RWPE2 (cell line): ENCODE data around the gene CD83.
"Not testable (repeated sequence)": the region's sequence is repeated elsewhere in the genome, so short reads cannot be mapped to it uniquely, and the experiment has no call there.

Source experiments
- ATAC-seq: fragments of 200-7000 bp; cut with Tn5 transposase; 3 replicates; pipeline ENCODE4 v1.9.1; 2021; ENCODE audit warnings: low read depth
- DNase-seq: peaks from one replicate; pipeline ENCODE4 v3.0.0-alpha.2; 2020; ENCODE audit warnings: low spot score
- H3K27ac ChIP-seq: fragments of 450-650 bp; 2 replicates; pipeline ENCODE4 v1.5.1; 2017; ENCODE audit warnings: mild to moderate bottlenecking; ENCODE audit not compliant: poor library complexity, severe bottlenecking
- H3K27me3 ChIP-seq: fragments of 250-450 bp; sonication (Bioruptor Pico); 2 replicates; pipeline ENCODE4 v1.5.1; 2021; ENCODE audit warnings: mild to moderate bottlenecking, moderate library complexity; ENCODE audit not compliant: insufficient read depth, poor library complexity, severe bottlenecking
- H3K36me3 ChIP-seq: fragments of 250-450 bp; sonication (Bioruptor Pico); 2 replicates; pipeline ENCODE4 v1.5.1; 2020; ENCODE audit warnings: low read depth, mild to moderate bottlenecking, moderate library complexity
- H3K4me1 ChIP-seq: fragments of 250-450 bp; sonication (Bioruptor Pico); 2 replicates; pipeline ENCODE4 v1.5.1; 2021; ENCODE audit warnings: mild to moderate bottlenecking, moderate library complexity; ENCODE audit not compliant: insufficient read depth, poor library complexity, severe bottlenecking
- H3K4me3 ChIP-seq: fragments of 250-450 bp; sonication (Bioruptor Pico); 2 replicates; pipeline ENCODE4 v1.5.1; 2021; ENCODE audit warnings: mild to moderate bottlenecking, moderate library complexity; ENCODE audit not compliant: severe bottlenecking
- H3K9me3 ChIP-seq: fragments of 250-450 bp; sonication (Bioruptor Pico); 2 replicates; pipeline ENCODE4 v1.5.1; 2021; ENCODE audit warnings: mild to moderate bottlenecking, moderate library complexity; ENCODE audit not compliant: severe bottlenecking
- TF ChIP-seq, protein P1 (sequence below): fragments of 450-650 bp; IDR thresholded peaks from one replicate; pipeline ENCODE4 v1.5.1; 2017; ENCODE audit warnings: mild to moderate bottlenecking, moderate library complexity; ENCODE audit not compliant: poor library complexity, severe bottlenecking

The CD83 gene

DNA sequence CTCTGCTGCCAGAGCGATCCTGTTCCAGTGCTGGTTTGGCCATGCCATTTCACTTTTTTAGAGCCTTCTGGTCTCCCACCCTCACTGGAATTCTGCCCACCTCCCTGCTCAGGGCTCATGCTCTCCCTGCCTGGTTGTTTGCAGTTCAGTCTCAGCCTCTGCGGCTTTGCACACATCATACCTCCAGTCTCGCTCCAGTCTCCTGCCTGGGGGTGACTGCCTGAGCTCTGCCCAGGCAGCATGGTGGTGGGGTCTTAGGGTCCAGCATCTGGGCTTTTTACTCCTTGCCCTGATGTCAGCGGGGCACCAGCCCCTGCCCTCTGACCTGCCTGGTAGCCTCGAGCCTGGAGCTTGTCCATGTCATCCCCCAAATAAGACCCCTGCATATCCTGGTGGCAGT is 30.9 kb downstream of the CD83 start:
- no peak for DNase-seq
- no peak overlapping the region for H3K27ac ChIP-seq
- no peaks in the 10 kb centered on the region for H3K36me3 ChIP-seq
- H3K9me3 ChIP-seq = no peaks in the 10 kb centered on the region
- ATAC-seq = no peak
- TF ChIP-seq, protein P1, sequence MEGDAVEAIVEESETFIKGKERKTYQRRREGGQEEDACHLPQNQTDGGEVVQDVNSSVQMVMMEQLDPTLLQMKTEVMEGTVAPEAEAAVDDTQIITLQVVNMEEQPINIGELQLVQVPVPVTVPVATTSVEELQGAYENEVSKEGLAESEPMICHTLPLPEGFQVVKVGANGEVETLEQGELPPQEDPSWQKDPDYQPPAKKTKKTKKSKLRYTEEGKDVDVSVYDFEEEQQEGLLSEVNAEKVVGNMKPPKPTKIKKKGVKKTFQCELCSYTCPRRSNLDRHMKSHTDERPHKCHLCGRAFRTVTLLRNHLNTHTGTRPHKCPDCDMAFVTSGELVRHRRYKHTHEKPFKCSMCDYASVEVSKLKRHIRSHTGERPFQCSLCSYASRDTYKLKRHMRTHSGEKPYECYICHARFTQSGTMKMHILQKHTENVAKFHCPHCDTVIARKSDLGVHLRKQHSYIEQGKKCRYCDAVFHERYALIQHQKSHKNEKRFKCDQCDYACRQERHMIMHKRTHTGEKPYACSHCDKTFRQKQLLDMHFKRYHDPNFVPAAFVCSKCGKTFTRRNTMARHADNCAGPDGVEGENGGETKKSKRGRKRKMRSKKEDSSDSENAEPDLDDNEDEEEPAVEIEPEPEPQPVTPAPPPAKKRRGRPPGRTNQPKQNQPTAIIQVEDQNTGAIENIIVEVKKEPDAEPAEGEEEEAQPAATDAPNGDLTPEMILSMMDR = no peak
- H3K4me3 ChIP-seq = no peak overlapping the region
- H3K27me3 ChIP-seq = no peaks in the 10 kb centered on the region
- H3K4me1 ChIP-seq = no peaks in the 10 kb centered on the region

DNA sequence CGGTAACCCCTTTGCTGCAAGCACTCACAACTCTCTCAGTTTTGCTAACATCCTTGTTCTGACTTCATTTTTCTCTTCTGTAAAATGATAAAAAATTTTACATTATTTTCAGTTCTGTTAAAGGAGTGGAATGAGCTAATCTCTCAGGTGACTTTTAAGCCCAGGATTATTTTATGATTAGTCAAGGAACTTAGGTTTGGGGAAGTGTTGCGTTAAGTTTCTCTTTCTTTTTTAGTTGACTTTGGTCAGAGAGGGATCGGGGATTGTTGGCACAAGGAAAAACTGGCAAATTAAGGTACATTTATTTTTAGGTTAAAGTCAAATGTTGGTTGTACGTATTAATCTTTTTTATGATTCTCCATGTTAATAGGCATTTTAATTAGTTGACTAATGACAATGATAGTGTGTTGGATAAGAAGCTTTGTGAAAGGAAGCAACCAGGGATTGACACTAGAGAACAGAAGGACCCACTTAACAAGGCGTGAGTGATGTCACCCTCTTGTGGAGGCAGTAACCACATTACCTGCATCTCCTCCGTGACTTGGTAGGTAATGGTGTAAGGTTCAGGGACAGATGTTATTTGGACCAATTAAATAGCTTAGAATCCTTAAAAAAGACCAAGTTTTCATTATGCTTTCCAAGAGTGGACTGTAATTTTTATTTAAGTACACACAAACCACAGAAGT is 31.6 kb downstream of the CD83 start:
- Histone ChIP-seq H3K27me3 (no peaks in the 10 kb centered on the region), H3K4me1 (no peaks in the 10 kb centered on the region), H3K27ac (no peak overlapping the region), H3K9me3 (no peaks in the 10 kb centered on the region), H3K4me3 (no peak overlapping the region), H3K36me3 (no peaks in the 10 kb centered on the region)
- DNase-seq (no peak), ATAC-seq (no peak)
- TF ChIP-seq, protein P1 = no peak

DNA sequence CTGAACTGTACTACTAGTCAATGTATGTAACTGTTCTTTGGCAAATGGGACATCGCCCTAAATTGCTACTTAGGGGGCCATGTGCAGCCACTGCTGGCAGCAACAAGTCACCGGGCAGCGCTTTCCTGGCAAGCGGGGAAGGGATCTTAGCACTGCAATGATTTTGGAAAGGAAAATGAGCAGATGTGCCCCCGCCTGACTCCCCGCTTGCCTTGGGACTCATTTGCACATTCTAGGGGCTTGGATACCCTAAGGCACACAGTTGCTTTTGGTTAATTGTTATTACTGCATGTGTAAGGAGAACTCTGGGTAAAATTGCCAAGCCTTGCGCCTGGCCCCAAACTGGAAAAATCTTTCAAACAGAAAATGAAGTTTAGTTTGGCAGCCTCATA is 32.2 kb downstream of the CD83 start:
- no peak for ATAC-seq
- no peak overlapping the region for H3K27ac ChIP-seq
- H3K36me3 ChIP-seq = no peaks in the 10 kb centered on the region

DNA sequence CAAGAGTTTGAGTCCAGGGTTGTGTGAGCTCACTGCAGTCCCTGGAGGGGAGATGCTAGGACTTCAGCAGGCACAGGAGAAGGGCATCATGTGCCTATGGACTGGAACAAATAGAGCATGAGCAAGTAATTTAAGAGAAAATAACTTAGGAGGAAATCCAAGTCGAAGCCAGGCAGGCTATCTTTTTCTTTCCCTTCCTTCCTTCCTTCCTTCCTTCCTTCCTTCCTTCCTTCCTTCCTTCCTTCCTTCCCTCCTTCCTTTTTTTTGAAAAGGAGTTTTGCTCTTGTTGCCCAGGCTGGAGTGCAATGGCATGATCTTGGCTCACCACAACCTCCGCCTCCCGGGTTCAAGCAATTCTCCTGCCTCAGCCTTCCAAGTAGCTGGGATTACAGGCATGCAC is 33.7 kb downstream of the CD83 start:
- not testable (repeated sequence) for H3K36me3 ChIP-seq, H3K4me1 ChIP-seq, DNase-seq, H3K4me3 ChIP-seq, ATAC-seq, H3K27ac ChIP-seq, H3K9me3 ChIP-seq, H3K27me3 ChIP-seq

More for the DNA sequence above, 32.2 kb downstream of the CD83 start:
- Histone ChIP-seq H3K9me3 (no peaks in the 10 kb centered on the region), H3K4me3 (no peak overlapping the region), H3K4me1 (no peaks in the 10 kb centered on the region), H3K27me3 (no peaks in the 10 kb centered on the region)
- TF ChIP-seq, protein P1 = no peak
- DNase-seq = no peak

DNA sequence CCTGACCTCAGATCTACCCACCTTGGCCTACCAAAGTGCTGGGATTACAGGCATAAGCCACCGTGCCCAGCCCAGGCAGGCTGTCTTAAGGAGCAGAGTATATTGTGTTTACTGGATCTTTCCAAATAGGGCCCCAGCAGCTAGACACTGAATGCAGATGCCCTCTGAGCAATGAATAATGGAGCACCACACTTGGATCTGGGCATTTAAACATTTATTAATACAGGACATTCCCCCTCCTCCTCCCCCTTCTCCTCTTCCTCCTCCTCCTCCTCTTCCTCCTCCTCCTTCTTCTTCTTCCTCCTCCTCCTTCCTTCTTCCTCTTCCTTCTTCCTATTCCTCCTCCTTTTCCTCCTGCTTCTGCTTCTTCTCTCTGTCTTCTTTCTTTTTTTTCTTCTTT is 34.2 kb downstream of the CD83 start:
- no peak for ATAC-seq
- Histone ChIP-seq H3K36me3 (no peaks in the 10 kb centered on the region), H3K27me3 (no peaks in the 10 kb centered on the region), H3K27ac (no peak overlapping the region), H3K4me3 (no peak overlapping the region), H3K9me3 (no peaks in the 10 kb centered on the region), H3K4me1 (no peaks in the 10 kb centered on the region)
- TF ChIP-seq, protein P1 = no peak
- no peak for DNase-seq
